HK-2 (cell line): Measurements from ENCODE around the gene SDK1.
"Not testable (repeated sequence)": the region's sequence is repeated elsewhere in the genome, so short reads cannot be mapped to it uniquely, and the experiment has no call there.

Experiments used
- DNase-seq: peaks from one replicate; pipeline ENCODE4 v3.0.0-alpha.2; 2018; ENCODE audit not compliant: unreplicated experiment

The SDK1 gene

DNA sequence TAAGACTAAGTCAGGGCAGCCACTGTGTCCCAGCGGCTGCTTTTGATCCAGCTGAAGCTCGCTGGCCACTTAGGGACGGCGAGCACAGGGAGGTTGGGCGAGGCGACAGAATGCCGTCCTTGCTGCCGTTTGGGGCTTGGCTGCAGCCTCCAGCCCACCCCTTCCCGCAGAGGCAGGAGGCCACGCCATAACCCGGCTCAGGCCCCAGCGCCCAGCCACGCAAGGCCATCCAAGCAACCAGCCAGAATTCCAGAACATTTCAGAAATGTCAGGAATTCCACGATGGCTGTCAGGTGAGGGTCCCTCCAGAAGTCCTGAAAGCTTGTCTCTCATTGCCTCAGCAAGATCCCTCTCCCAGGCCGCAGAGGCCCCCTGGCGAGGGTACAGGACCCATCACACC is 901.9 kb downstream of the SDK1 start:
- DNase-seq: no peak

DNA sequence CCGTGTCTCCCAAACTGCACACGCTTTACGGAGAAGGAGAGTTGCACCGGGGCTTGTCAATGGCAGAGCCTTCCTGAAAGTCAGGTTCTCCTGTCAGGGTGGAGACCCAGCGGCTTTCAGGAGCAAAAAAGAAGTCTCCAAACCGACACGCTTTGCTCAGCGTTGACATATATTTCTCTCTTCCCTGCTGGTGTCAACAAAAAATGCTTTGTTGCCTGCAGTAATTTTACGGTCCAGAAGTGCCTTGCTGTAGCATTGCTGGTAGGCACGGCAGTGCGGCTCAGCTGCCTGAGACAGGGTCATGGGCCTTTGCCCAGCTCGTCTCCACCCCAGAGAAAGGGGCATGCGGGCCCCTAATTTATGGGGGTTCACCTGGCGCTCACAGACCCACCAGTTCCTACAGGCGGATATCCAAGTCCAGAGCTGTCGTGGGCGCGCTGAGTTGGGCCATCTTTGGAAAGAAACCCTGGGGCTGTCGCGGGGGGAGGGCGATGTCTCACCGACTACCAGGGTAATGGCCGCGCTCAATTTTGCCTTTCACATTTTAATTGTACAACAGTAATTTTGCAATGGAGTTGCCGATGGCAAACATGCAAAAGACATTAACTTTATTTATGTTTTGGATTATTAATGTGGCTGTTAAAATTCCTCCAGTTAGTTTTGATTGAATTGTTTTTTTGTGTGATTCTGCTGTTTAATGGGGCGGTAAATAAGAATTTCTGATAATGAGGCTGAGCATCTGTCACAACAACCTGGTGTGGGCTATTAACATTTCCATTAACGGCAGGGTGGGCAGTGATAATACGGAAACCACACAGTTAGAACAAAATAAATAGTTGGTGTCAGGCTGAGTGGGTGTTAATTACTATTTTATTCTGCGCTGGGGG is 902.8 kb downstream of the SDK1 start:
- DNase-seq: no peak

DNA sequence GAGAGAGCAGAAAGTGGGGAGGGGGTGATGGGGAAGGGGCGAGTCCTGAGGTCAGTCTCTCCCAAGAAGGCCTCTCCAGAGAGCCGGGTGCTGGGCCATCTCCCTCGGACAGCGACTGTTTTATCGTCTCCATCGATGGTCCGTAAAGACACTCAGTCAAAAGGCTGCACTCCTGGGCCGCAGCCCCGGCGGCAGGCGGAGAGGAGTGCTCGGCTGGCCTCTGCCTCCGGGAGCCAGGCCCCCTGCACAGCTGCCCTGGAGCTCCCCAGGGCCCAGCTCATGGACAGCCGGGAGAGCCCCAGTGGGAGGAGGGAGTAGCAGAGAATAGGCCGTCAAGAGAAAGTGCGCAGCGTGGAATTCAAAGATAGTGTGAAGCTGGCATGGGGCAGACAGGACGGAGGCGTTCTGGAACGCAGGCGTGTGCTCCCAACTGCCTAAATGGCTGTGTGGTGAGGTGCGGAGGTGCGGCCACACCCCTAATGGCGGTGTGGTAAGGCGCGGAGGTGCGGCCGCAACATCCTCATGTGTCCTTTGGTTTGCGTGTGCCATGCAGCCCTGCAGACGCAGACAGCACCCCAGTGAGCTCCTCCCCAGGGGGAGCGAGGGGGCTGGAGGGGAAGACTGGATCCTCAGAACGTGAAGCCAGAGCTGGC is 903.6 kb downstream of the SDK1 start:
- DNase-seq: no peak

DNA sequence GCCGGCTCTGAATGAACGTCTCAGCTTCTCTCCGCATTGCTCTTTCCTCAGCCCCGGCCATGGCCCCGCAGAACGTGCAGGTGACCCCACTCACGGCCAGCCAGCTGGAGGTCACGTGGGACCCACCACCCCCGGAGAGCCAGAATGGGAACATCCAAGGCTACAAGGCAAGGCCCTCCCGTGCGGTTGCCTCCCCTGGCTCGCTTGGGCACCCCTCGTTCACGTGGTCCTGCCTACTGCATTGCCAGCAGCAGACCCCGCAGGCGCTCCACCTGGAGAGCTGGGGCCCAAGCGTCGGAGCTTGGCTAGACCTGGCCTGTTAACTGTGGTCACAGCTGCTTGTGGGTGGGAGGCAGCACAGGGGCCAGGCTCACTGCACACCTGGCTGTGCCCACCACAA is 904.8 kb downstream of the SDK1 start:
- DNase-seq: no peak

DNA sequence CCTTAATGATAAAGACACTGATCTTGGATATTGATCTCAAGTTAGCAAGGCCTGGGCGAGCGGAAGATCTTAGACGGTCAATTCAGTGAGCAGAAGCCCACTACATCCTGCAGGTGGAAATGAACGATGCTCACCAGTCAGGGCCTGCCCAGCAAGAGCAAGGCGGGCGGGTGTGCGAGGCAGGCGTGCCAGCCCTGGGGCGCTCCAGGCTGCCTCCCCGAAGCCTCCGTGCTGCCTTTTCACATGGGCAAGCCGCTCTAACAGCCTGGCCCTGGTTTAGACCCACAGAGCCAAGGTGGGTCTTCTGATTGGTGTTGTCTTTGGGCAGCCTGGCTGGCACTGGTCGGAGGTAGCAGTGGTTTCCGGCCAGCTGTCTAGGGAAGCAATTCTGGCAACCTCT is 906.0 kb downstream of the SDK1 start:
- no peak for DNase-seq

DNA sequence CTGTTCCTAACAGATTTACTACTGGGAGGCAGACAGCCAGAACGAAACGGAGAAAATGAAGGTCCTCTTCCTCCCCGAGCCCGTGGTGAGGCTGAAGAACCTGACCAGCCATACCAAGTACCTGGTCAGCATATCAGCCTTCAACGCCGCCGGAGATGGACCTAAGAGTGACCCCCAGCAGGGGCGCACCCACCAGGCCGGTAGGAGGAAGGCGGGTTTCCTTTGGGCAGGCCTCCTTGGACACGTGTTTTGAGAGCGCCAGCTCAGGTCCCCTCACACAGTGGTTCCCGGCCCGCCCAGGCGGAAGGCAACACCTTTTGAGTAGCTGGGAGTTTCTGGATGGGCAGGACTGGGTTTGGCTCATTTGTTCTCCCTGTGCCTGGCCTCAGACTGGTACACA is 907.0 kb downstream of the SDK1 start:
- DNase-seq: no peak

DNA sequence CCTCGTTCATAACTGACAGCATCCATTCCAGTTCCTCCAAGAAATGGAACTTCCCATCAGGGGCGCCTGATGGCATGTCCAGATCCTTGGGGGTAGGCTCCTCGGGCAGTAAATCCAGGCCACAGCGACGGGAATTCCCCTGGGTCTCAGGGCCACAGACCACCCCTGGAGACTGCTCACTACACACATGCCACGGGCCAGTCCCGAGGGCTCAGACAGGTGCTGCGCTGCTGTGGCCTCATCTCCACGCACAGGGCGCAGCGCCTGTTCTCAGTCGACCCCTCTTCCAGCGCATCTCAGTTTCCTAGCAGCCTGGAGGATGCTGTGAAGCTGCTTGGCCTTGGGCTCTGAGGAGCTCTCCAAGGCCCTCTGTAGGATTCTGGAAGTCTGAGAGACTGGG is 907.5 kb downstream of the SDK1 start:
- DNase-seq: no peak

DNA sequence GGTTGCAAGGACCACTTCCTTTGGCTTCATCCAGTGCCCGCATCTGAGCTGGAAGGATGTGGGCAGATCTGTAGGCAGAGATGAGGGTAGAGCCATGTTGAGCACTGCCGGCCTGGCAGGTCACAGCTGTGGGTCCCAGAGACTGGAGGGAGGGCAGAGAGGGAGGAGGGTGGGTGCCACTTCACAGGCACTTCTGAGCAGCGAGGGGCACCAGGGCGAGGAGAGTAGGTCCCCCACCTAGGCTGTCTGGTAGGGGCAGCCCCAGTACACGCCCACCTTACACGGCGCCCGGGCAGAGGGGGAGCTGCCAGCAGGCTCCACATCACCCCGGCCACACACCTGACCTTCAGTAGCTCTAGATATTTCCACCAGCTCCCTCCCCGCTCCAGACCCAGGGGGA is 908.1 kb downstream of the SDK1 start:
- DNase-seq: no peak

DNA sequence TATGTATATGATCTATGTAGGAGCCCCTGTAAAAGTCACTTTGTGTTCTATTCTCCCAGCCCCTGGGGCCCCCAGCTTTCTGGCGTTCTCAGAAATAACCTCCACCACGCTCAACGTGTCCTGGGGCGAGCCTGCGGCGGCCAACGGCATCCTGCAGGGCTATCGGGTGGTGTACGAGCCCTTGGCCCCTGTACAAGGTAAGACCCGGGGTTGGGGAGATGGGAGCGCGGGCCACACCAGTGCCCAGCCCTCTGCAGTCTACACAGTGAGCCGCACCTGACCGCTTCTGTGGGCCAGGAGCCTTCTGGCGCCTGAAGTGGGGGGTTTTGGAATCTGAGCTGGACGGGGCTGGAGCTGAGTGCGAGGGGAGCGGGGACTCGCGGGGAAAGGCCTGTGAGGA is 908.9 kb downstream of the SDK1 start:
- no peak for DNase-seq

DNA sequence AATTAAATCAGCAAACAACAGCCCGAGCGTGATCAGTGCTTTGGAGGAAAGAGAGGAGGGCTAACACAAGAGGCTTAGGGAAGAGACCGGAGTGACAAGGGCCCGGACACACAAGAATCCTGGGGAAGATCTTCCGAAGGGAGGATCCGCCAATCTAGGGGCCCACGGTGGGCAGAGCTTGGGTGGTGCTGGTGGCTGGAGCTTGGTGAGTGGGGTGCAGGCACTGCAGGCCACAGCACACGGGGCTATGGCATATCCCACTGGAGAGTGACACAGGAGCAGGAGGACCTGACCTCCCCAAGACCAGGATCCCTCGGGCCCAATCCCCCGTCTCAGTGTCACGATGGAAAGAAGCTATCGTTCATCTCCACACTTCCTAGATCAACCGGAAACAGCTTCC is 909.8 kb downstream of the SDK1 start:
- no peak for DNase-seq

DNA sequence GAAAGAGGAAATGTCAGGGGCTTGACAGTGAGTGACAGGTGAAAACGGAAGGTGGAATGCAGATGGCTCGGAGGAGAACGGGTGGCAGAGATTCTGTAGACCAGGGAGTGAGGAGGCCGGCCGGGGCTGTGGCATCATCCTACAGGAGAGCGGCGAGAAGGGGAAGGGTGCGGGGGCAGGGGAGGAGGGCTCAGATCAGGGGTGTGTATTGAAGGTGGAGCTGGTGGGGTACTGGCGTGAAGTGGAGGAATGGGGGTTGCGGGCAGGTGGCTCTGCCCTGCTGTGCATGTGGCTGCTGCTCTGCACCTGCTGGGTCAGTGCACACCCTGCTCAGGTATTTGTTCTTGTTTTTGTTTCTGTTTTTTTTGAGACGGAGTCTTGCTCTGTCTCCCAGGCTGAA is 910.2 kb downstream of the SDK1 start:
- DNase-seq: no peak

DNA sequence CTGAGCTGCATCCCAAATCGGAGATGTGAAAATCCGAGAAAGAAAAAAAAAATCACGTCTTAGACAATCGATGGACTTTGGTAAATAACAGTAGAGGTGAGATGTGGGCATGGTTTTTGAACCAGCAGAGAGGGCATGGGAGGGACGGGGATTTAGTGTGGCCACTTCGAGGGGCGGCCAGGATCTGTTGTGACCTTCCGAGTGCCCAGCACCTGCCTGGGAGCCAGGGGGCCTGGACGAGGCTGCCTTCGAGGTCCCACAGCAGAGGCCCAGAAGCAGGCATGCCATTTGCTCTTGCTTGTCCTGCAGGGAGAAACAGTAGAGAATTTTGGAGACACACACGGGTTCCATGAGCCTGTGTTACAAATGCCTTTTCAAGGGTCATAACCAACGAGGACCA is 911.3 kb downstream of the SDK1 start:
- no peak for DNase-seq

DNA sequence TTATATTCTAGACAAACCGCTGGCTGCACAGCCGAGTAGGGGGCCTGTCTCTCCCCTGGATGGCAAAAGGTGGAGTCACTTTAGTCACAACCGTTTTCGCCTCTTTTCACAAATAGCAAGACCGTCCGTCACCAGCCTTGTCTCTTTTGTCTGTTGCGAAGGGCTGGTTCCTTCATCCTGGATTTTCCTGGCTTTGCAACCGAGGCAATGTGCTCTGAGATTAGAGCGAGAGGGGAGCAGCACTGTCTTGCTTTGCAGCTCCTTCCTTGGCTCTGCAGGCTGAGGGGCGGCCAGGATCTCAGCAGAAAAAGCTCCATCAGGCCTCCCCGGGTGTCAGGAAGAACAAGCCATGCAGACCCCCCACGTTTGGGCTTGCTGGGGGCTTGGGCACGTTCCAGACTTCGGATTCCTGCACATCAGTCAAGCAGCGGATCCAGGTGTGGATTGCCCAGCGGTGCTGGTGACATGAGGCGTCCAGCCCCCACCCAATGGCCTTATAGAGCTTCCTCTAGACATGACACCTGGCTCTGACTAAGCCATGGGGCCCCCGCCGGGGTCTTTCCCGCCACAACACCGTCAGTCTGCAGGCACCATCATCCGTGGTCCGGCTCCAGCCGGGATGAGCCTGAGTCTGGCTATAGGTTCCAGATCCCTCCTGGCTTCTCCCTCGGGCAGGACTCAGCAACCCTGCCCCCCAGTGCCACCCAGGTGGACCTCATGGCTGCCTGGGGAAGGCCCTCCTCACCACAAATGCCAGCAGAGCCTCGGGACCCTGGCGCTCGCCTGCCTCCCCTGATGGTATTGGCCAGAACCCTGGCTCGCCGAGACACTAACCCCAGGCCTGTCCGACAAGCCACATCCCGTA is 913.5 kb downstream of the SDK1 start:
- DNase-seq: no peak

DNA sequence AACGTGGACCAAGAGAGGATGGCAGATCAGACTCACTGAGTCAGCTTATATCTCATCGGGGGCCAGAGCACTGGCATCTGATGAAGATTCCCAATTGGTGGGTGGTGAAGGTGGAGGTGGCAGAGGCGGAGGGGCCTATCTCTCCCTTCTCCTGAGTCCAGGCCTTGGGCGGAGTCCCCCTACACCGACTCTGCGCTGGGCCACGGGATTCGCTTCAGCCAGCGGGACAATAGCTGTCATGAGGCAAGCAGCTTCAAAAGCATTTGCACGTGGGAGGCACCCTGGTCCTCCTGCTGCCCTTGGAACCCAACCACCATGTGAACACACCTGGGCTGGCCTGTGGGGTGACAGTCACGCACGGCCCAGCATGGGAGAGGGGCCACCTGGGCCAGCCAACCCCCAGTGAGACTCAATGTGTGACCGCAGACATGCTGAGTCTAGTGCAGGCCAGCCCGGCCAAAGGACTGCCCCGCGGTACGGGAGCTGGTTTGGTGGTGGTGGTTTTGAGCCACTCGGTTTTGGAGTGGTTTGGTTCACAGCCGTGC is 914.2 kb downstream of the SDK1 start:
- no peak for DNase-seq

DNA sequence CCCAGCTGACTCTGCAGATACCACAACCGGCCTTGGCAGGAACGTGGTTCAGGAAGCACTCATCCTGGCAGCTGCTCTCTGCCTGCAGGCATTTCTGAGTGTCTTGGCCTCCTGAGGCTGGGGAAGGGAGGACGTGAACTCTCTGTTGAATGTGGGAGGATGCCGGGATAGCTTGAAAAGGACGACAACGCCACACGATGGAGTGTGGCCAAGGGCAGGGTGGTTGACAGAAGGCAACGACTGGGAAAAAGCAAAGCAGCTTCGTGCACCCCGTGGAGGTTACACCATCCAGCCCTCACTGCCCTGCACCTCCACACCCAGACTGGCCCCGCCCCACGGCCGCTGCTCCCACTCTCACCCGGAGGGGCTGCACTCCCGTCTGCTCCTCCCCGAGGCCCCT is 915.0 kb downstream of the SDK1 start:
- DNase-seq: no peak

DNA sequence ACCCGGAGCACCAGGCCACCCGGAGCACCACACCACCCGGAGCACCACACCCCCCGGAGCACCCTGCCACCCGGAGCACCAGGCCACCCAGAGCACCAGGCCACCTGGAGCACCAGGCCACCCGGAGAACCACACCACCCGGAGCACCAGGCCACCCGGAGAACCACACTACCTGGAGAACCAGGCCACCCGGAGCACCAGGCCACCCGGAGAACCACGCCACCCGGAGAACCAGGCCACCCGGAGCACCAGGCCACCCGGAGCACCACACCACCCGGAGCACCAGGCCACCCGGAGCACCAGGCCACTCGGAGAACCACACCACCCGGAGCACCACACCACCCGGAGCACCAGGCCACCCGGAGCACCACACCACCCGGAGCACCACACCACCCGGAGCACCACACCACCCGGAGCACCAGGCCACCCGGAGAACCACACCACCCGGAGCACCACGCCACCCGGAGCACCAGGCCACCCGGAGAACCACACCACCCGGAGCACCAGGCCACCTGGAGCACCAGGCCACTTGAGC is 916.1 kb downstream of the SDK1 start:
- DNase-seq: not testable (repeated sequence)

DNA sequence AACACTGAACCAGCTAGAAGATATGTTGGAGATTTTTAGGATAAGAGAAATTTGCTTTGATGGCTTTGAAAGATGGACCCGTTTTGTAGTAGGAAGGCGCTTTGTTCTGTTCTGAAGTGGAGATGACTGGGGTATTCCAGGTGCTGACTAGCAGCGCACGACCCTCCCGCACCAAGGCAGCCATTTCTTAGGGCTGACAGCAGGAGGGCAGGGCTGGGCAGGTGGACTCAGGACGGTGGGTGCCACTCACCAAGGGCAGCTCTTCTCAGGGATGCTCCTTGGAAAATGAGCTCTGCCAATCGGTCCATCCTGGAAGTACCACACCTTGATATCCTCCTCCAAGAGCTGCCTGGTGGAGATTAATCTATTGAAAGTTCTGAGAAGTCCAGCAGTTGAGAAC is 917.4 kb downstream of the SDK1 start:
- DNase-seq: no peak

DNA sequence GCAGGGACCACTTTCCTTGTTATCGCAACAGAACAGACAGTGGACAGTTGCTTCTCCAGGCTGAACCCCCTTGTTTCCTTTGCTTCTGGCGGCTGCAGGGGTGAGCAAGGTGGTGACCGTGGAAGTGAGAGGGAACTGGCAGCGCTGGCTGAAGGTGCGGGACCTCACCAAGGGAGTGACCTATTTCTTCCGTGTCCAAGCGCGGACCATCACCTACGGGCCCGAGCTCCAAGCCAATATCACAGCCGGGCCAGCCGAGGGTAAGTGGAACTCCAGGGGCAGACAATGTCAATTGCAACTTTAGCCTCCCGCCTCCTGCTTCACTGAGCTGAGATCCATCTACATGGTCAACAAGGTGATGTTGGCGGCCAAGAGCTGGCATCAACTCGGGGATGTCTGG is 919.0 kb downstream of the SDK1 start:
- DNase-seq: no peak

DNA sequence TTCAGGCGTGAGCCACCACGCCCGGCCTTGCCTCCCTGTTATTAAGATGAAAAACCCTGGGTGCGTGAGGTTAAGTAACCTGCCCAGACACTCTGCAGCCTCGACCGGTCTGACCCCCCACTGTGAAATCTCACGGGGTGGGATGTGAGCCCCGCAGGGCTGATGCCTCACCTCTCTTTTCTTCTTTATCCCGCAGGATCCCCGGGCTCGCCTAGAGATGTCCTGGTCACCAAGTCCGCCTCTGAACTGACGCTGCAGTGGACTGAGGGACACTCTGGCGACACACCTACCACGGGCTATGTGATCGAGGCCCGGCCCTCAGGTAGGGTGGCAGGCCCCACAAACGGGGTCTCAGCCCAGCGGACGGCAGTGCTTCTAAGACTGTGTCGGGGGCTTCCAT is 920.0 kb downstream of the SDK1 start:
- no peak for DNase-seq

DNA sequence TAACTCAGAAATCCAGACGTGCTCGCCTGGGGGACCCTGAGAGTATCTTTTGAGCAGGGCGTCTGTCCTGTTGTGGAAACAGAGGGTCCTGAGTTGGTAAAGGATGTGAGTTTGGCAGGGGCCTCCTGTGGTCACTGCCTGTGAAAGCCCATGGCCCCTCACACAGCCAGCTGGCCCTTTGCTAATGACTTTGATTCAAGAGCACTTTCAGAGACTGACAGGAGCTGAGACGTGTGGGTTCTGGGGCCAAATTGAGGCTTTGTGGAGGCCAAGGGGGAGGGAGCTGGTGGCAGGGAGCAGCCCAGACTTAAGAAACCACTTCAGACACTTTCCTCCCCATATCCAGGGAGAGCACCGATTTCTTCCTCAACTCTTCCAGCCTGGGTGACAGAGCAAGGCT is 921.6 kb downstream of the SDK1 start:
- DNase-seq: no peak

DNA sequence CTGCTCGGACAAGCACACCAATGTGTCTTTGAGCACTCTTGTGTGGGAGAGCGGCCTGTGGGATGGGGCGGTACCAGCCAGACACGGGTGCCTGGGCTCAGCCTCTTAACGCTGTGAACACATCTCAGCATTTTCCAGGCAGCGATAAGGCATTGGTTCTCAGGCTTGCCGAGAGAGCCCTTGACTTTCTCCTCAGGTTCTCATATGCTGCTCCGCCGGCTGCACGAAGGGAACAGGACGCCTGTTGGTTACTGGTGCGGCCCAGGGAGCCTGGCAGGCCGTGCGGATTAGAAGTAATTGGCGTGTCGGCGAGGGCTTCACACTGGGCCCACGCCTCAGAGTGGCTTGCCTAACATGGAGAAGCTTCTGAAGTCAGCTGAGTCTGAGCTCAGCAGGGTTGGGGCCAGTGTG is 924.3 kb downstream of the SDK1 start:
- no peak for DNase-seq
